22Rv1 (cell line): ENCODE data around the gene KCNK4.

Experiments
- H3K27ac ChIP-seq: fragments of 450-650 bp; 2 replicates; pipeline ENCODE4 v1.5.1; 2017
- CTCF ChIP-seq: fragments of 450-650 bp; IDR thresholded peaks from 2 replicates; pipeline ENCODE4 v1.5.1; 2017; ENCODE audit warnings: mild to moderate bottlenecking
- ZFX ChIP-seq: fragments of 450-650 bp; IDR thresholded peaks from 2 replicates; pipeline ENCODE4 v1.6.1; 2017; ENCODE audit warnings: antibody characterized with exemption, borderline replicate concordance

The KCNK4 gene

DNA sequence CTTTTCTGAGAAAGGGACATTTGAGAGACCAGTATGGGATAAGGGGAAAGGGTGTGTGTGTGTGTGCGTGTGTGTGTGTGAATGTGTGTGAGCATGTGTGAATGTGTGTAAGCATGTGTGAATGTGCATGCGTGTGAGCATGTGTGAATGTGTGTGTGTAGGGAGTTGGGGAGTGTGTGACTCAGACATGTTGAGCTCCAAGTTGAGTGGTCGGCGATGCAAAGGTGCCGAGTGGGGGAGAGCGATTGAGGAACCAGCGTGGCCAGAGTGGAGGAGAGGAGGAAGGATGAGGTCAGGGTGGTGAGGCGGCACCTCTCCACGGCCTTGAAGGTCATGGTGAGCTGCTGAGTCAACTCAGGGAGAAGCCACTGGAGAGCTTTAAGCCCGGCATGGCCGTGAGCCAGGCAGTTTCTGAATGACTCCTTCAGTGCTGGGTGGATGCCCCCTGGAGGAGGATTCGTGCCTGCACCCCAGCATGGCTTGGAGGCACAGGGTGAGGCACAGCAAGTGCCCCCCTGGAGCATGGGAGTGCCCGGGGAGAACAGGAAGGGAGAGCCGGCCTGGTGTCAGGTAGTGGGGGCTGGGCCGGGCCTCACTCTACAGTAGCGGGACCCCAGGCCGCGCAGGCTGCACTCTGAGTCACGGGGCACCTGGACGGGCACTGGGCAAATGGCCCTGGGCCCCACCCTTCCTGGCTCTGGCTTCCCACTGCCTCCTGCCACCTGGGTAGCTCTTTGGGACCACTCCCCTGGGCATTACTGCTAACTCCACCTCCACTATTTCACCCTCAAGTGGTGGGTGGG is 40.7 kb downstream of the KCNK4 start:
- TF ChIP-seq CTCF, result peak; percentile 38
- TF ChIP-seq ZFX, result no peak
- H3K27ac ChIP-seq, result no peak overlapping the region

DNA sequence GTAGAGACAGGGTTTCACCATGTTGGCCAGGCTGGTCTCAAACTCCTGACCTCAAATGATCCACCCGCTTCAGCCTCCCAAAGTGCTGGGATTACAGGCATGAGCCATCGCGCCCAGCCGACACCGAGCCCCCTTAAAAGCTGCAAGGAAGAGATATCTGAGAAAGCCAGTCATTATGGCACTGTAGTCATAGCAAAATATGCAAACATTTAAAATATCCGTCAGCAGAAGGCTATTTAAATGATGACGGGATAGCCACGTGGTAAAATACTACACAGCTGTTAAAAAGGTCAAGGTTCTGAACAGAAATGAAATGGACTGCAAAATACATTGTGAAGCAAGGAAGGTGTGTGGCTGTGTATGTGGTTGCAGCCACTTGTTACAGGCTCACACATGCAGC is 42.5 kb downstream of the KCNK4 start:
- TF ChIP-seq CTCF, result no peak
- no peak for TF ChIP-seq ZFX
- no peak overlapping the region for H3K27ac ChIP-seq

DNA sequence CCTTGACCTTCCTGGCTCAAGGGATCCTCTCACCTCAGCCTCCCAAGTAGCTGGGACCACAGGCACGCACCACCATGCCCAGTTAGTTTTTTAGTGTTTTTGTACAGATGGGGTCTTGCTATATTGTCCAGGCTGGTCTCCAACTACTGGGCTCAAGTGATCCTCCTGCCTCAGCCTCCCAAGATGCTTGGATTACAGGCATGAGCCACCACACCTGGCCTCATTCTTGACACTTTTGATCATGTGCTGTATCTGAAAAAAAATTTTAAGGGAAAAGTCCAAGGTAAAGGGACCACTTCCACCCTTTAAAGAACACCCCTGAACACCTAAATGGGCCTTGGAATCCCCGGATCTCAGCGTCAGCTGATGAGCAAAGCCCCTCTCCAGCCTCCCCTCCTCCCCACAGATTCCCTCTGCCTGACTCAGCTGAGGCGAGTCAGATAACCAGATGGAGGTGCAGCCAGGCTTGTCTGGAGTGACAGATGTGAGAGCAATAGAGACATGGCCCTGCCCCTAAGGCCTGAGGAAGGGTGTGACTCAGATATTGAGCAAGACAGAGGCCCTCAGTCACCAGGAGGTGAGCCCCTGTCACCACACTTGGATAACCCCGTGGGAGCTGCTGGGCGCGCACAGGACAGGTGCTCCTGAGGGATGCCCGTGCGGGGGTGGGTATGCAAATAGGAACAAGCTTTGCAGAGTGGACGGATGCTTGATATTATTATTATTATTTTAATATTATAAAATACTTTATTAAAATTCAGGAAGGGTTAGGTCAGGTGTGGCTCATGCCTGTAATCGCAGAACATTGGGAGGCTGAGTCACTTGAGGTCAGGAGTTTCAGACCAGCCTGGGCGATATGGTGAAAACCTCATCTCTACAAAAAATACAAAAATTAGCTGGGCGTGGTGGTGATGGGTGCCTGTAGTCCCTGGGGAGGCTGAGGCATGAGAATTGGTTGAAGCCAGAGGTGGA is 43.9 kb downstream of the KCNK4 start:
- TF ChIP-seq CTCF (no peak), ZFX (no peak)
- H3K27ac ChIP-seq, result no peak overlapping the region

DNA sequence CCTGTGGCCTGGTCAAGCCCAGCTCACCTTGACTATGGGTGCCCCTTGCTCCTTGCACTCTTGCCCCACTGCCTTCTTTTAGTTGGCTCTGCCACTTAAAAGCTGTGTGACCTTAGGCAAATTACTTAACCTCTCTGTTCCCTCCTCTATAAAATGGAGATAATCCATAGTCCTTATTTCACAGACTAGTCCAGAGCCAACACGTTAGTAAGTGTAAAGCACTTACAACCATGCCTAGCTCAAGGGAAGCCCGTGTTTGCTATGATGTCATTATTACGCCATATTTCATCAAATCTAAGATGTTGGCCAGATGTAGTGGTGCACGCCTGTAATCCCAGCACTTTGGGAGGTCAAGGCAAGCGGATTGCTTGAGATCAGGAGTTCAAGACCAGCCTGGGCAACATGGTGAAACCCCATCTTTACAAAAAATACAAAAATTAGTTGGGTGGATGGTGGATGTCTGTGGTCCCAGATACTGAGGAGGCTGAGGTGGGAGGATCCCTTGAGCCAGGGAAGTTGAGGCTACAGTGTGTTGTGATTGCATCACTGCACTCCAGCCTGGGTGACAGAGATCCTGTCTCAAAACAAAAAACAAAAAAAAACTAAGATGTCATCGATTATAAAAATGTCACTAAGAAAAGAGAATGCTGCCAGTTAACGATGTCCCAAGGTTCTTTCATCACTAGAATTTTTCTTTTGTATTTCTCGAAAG is 46.6 kb downstream of the KCNK4 start:
- TF ChIP-seq ZFX, result no peak
- no peak for TF ChIP-seq CTCF
- H3K27ac ChIP-seq, result no peak overlapping the region

- H3K27ac ChIP-seq, result no peak overlapping the region
- no peak for TF ChIP-seq CTCF
- no peak for TF ChIP-seq ZFX
Observed at GRCh38 chr11:64338716-64339115, 47.6 kb downstream of the KCNK4 start.

DNA sequence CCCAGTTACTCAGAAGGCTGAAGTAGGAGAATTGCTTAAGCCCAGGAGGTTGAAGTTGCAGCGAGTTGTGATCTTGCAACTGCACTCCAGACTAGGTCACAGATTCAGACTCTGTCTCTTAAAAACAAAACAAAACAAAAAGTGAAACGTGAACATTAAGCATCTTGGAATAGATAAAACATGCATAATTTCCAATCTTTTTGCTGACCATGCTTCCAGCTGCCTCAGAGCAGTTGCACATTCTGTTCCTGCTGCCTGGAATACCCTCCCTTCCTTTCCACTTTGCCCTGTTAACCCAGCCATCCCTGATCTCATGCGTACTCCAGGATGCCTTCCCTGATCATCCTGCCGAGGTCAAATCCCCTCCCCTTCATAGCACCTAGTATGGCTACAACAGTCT is 48.2 kb downstream of the KCNK4 start:
- no peak overlapping the region for H3K27ac ChIP-seq
- TF ChIP-seq ZFX, result no peak
- no peak for TF ChIP-seq CTCF
